SK-MEL-5 (cell line): Measurements from ENCODE around the gene PRB2. TPM values are rescaled to one million over a fixed set of nuclear protein-coding genes. Genes with fewer than 3 reads are reported as not detected.

Experiments used
- total RNA-seq: library from RNA; depleted of rRNA; stranded (reverse); fragments of >200 nt; shearing (Covaris generic); gene quantifications from 2 replicates; pipeline ENCODE4 v1.2.3, GENCODE V29; 2014; rRNA removed

Gene PRB2
- total RNA-seq, 1 experiment from 2014 or later: not detected

Other genes starting within 250 kb of the PRB2 start
- 10.6 and 11.3 TPM in 2 replicates for gene SMIM10L1, start 224.4 kb downstream of the PRB2 start, total RNA-seq
- gene TAS2R42, start 208.6 kb downstream of the PRB2 start, total RNA-seq: not detected in 2 replicates
- gene PRB3, start 125.9 kb downstream of the PRB2 start, total RNA-seq: not detected in 2 replicates
- not detected in 2 replicates for gene PRB4, start 85.1 kb downstream of the PRB2 start, total RNA-seq